Astrocyte of the cerebellum (primary cell): ENCODE data around the gene CIT.

Experiments
- DNase-seq: peaks from one replicate; pipeline ENCODE4 v3.0.0-alpha.2; 2011; ENCODE audit warnings: low read depth
- H3K4me3 ChIP-seq: 2 replicates; pipeline ENCODE4 v1.5.1; 2011; ENCODE audit warnings: mild to moderate bottlenecking, low read depth, low read length, moderate library complexity
- CTCF ChIP-seq: IDR thresholded peaks from 2 replicates; pipeline ENCODE4 v1.5.1; 2012; ENCODE audit warnings: low read length, low read depth, moderate library complexity, mild to moderate bottlenecking; ENCODE audit errors: missing control alignments
- in situ Hi-C: cut with HindIII; loops from 2 replicates; pipeline ENCODE4 v1.10.0; 2017; ENCODE audit warnings: low sequenced_read_pairs

CIT gene

GRCh38 chr12:119693511-119693910 is 183.6 kb downstream of the CIT start:
- no peak for TF ChIP-seq CTCF
- no peak overlapping the region for H3K4me3 ChIP-seq
- in situ Hi-C loops: no loop called here
- no peak for DNase-seq

- peak; percentile 86 for DNase-seq
- no peak for TF ChIP-seq CTCF
Observed at GRCh38 chr12:119692997-119693396, 184.1 kb downstream of the CIT start.

GRCh38 chr12:119692410-119692809 is 184.7 kb downstream of the CIT start:
- H3K4me3 ChIP-seq: no peak overlapping the region
- no peak for DNase-seq
- in situ Hi-C loops: no loop called here
- TF ChIP-seq CTCF: no peak

More at GRCh38 chr12:119692997-119693396, 184.1 kb downstream of the CIT start:
- no peak overlapping the region for H3K4me3 ChIP-seq
- in situ Hi-C loops: no loop called here

- TF ChIP-seq CTCF: no peak
- H3K4me3 ChIP-seq: no peak overlapping the region
- DNase-seq: no peak
- in situ Hi-C loops: no loop called here
Observed at GRCh38 chr12:119691202-119691810, 185.8 kb downstream of the CIT start.

GRCh38 chr12:119689935-119690500 is 187.1 kb downstream of the CIT start:
- no peak for DNase-seq
- in situ Hi-C loops: no loop called here
- TF ChIP-seq CTCF: no peak
- H3K4me3 ChIP-seq: no peak overlapping the region

GRCh38 chr12:119687879-119688278 is 189.2 kb downstream of the CIT start:
- no peak overlapping the region for H3K4me3 ChIP-seq
- in situ Hi-C loops: no loop called here
- no peak for TF ChIP-seq CTCF
- DNase-seq: no peak

GRCh38 chr12:119687406-119687805 is 189.7 kb downstream of the CIT start:
- no peak for DNase-seq
- in situ Hi-C loops: no loop called here
- H3K4me3 ChIP-seq: no peak overlapping the region
- TF ChIP-seq CTCF: no peak
